Measurements from ENCODE around the gene CHKA.

DNA sequence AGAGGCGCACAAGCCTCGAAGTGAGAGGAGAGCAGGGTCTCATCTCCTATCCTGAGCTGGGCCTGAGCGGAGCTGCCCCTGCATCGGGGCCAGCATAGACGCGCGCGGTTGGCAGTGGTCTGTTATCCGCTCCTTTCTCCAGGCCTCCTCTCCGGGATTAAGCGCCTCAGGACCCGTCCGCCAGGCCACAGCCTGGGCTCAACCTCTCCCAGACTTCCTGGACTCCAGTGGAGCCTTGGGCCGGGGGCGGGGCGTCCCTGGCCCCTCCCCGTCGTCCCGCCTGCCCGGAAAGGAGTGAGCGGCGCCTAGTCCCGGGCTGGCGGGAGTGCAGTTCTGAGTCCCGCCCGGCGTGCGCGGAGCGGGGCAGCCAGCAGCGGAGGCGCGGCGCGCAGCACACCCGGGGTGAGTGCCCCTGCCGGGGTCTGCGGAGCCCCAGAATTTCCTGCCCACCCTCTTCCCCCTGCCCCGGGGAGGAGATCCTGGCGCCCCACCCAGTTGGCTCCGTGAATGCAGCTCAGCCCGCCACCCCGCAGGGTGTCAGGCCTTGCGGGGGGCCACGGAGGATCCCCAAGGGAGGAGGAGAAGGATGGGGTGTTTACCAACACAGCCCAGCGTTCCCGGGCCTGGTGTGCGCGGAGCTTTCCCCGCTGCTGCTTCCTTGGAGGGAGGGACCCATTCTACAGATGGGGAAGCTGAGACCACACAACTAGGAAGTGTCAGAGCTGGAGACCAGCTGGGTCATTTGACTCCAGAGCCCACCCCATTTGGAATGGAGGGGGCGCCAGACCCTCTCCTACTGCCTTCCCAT lies 82.3 kb downstream of the CHKA start, which contains the start of gene TCIRG1:
- TF ChIP-seq, protein P1, sequence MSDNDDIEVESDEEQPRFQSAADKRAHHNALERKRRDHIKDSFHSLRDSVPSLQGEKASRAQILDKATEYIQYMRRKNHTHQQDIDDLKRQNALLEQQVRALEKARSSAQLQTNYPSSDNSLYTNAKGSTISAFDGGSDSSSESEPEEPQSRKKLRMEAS (IDR thresholded peaks at IDR 0.05) = no peak; the same call in 1 of the 2 replicates
- no peak for TF ChIP-seq CEBPB (IDR thresholded peaks at IDR 0.05)
- TF ChIP-seq RAD21 (IDR thresholded peaks at IDR 0.05; ENCODE audit: low read depth) = no peak; the same call in 1 of the 2 replicates
- TF ChIP-seq EGR1 (IDR thresholded peaks at IDR 0.05) = no peak
- TF ChIP-seq YY1 (IDR thresholded peaks at IDR 0.05; ENCODE audit: low read depth) = no peak
- TF ChIP-seq, protein P2, sequence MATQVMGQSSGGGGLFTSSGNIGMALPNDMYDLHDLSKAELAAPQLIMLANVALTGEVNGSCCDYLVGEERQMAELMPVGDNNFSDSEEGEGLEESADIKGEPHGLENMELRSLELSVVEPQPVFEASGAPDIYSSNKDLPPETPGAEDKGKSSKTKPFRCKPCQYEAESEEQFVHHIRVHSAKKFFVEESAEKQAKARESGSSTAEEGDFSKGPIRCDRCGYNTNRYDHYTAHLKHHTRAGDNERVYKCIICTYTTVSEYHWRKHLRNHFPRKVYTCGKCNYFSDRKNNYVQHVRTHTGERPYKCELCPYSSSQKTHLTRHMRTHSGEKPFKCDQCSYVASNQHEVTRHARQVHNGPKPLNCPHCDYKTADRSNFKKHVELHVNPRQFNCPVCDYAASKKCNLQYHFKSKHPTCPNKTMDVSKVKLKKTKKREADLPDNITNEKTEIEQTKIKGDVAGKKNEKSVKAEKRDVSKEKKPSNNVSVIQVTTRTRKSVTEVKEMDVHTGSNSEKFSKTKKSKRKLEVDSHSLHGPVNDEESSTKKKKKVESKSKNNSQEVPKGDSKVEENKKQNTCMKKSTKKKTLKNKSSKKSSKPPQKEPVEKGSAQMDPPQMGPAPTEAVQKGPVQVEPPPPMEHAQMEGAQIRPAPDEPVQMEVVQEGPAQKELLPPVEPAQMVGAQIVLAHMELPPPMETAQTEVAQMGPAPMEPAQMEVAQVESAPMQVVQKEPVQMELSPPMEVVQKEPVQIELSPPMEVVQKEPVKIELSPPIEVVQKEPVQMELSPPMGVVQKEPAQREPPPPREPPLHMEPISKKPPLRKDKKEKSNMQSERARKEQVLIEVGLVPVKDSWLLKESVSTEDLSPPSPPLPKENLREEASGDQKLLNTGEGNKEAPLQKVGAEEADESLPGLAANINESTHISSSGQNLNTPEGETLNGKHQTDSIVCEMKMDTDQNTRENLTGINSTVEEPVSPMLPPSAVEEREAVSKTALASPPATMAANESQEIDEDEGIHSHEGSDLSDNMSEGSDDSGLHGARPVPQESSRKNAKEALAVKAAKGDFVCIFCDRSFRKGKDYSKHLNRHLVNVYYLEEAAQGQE (IDR thresholded peaks at IDR 0.05; ENCODE audit: low read depth) = no peak
- TF ChIP-seq EP300 (IDR thresholded peaks at IDR 0.05; ENCODE audit: borderline replicate concordance) = no peak
